Mesodermal cell (in vitro differentiated cells): Measurements from ENCODE around the gene ALKBH1.
"Not testable (repeated sequence)": the region's sequence is repeated elsewhere in the genome, so short reads cannot be mapped to it uniquely, and the experiment has no call there.

ENCODE experiments used
- H3K27ac ChIP-seq: 2 replicates; pipeline ENCODE4 v1.7.0; 2013; ENCODE audit warnings: mild to moderate bottlenecking, low read depth, low read length, moderate library complexity; ENCODE audit not compliant: severe bottlenecking
- H3K36me3 ChIP-seq: 2 replicates; pipeline ENCODE4 v1.7.1; 2013; ENCODE audit warnings: mild to moderate bottlenecking, low read length, moderate library complexity; ENCODE audit not compliant: control insufficient read depth, insufficient read depth
- H3K4me1 ChIP-seq: one replicate; pipeline ENCODE4 v1.7.1; 2013; ENCODE audit warnings: mild to moderate bottlenecking, low read length; ENCODE audit not compliant: insufficient read depth, control insufficient read depth, poor library complexity, severe bottlenecking
- H3K4me3 ChIP-seq: 2 replicates; pipeline ENCODE4 v1.7.0; 2013; ENCODE audit warnings: low read length, control low read depth, mild to moderate bottlenecking; ENCODE audit not compliant: insufficient read depth, poor library complexity, severe bottlenecking; ENCODE audit errors: extremely low read depth
- H3K9me3 ChIP-seq: 2 replicates; pipeline ENCODE4 v1.7.1; 2013; ENCODE audit warnings: mild to moderate bottlenecking, low read length, moderate library complexity; ENCODE audit not compliant: control insufficient read depth
- WGBS, 2 experiments: methylation state at CpG; one replicate each; pipeline ENCODE4 v1.1.5; 2013; ENCODE audit warnings: missing lambda C conversion rate in 2 of 2; ENCODE audit not compliant: insufficient coverage in 2 of 2; 5-methylcytosine and 5-hydroxymethylcytosine counted together

The ALKBH1 gene

GRCh38 chr14:77647853-77648252 lies 60.0 kb downstream of the ALKBH1 start:
- Histone ChIP-seq H3K36me3 (no peaks in the 10 kb centered on the region), H3K4me1 (no peaks in the 10 kb centered on the region), H3K27ac (no peak overlapping the region), H3K4me3 (no peak overlapping the region), H3K9me3 (no peaks in the 10 kb centered on the region)
- WGBS, 2 experiments = 91 to 100% methylated on average over 2 of the region's 2 CpGs

- Histone ChIP-seq H3K9me3 (no peaks in the 10 kb centered on the region), H3K27ac (no peak overlapping the region), H3K36me3 (no peaks in the 10 kb centered on the region), H3K4me1 (no peaks in the 10 kb centered on the region), H3K4me3 (no peak overlapping the region)
- WGBS, 2 experiments = 92 to 96% methylated on average over 2 to 3 of the region's 4 CpGs
Observed at GRCh38 chr14:77646907-77647306, 60.9 kb downstream of the ALKBH1 start.

- H3K27ac ChIP-seq = no peak overlapping the region
- no peaks in the 10 kb centered on the region for H3K4me1 ChIP-seq
- no peak overlapping the region for H3K4me3 ChIP-seq
- H3K36me3 ChIP-seq = no peaks in the 10 kb centered on the region
- no peaks in the 10 kb centered on the region for H3K9me3 ChIP-seq
- 84 to 97% methylated on average over 4 to 7 of the region's 15 CpGs for WGBS, 2 experiments
Observed at GRCh38 chr14:77645520-77646230, 62.1 kb downstream of the ALKBH1 start.

GRCh38 chr14:77642407-77642806 lies 65.4 kb downstream of the ALKBH1 start:
- Histone ChIP-seq H3K4me1 (peaks cover 4% of the 10 kb centered on the region), H3K27ac (no peak overlapping the region), H3K4me3 (no peak overlapping the region), H3K36me3 (no peaks in the 10 kb centered on the region), H3K9me3 (peaks cover 4% of the 10 kb centered on the region)
- WGBS, 2 experiments = 95 to 100% methylated on average over 5 to 6 of the region's 7 CpGs

- Histone ChIP-seq H3K27ac (no peak overlapping the region), H3K4me3 (no peak overlapping the region), H3K36me3 (no peaks in the 10 kb centered on the region), H3K4me1 (peaks cover 4% of the 10 kb centered on the region), H3K9me3 (peaks cover 4% of the 10 kb centered on the region)
- WGBS, 2 experiments = 92 to 95% methylated on average over 31 to 39 of the region's 47 CpGs
Observed at GRCh38 chr14:77641534-77642341, 66.1 kb downstream of the ALKBH1 start.

GRCh38 chr14:77640756-77641533 lies 66.9 kb downstream of the ALKBH1 start:
- WGBS, 2 experiments = 88 to 91% methylated on average over 4 to 7 of the region's 16 CpGs
- H3K36me3 ChIP-seq = no peaks in the 10 kb centered on the region
- H3K4me1 ChIP-seq = peaks cover 4% of the 10 kb centered on the region
- no peak overlapping the region for H3K27ac ChIP-seq
- peaks cover 4% of the 10 kb centered on the region for H3K9me3 ChIP-seq
- no peak overlapping the region for H3K4me3 ChIP-seq

- WGBS, 2 experiments = 83 to 100% methylated on average over 1 to 2 of the region's 2 CpGs
- no peak overlapping the region for H3K4me3 ChIP-seq
- peaks cover 4% of the 10 kb centered on the region for H3K4me1 ChIP-seq
- peaks cover 4% of the 10 kb centered on the region for H3K9me3 ChIP-seq
- peak overlapping the region; percentile 59 for H3K27ac ChIP-seq
- no peaks in the 10 kb centered on the region for H3K36me3 ChIP-seq
Observed at GRCh38 chr14:77638771-77639171, 69.1 kb downstream of the ALKBH1 start.

GRCh38 chr14:77635869-77636268 lies 72.0 kb downstream of the ALKBH1 start:
- H3K27ac ChIP-seq, H3K4me3 ChIP-seq, H3K36me3 ChIP-seq, H3K4me1 ChIP-seq: not testable (repeated sequence)
- 60% methylated on average over 1 of the region's 4 CpGs; no CpG with 5 or more reads in 1 of the 2 experiments for WGBS, 2 experiments
- peaks cover 16% of the 10 kb centered on the region for H3K9me3 ChIP-seq

- 92 to 100% methylated on average over 2 to 4 of the region's 8 CpGs for WGBS, 2 experiments
- H3K4me3 ChIP-seq = not testable (repeated sequence)
- peaks cover 16% of the 10 kb centered on the region for H3K9me3 ChIP-seq
Observed at GRCh38 chr14:77635466-77635865, 72.4 kb downstream of the ALKBH1 start.

GRCh38 chr14:77630111-77630510 lies 77.7 kb downstream of the ALKBH1 start:
- Histone ChIP-seq H3K4me3 (no peak overlapping the region), H3K4me1 (no peaks in the 10 kb centered on the region), H3K9me3 (peaks cover 12% of the 10 kb centered on the region), H3K36me3 (no peaks in the 10 kb centered on the region), H3K27ac (no peak overlapping the region)
- 72 to 100% methylated on average over 1 to 2 of the region's 2 CpGs for WGBS, 2 experiments

More at GRCh38 chr14:77635466-77635865, 72.4 kb downstream of the ALKBH1 start:
- not testable (repeated sequence) for H3K27ac ChIP-seq, H3K4me1 ChIP-seq, H3K36me3 ChIP-seq
